K562 (cell line): ENCODE measurements around the gene MYOZ3. TPM values are rescaled to one million over a fixed set of nuclear protein-coding genes. Genes with fewer than 3 reads are reported as not detected.

Experiments used
- ARHGAP35 ChIP-seq: fragments of 450-650 bp; IDR thresholded peaks from 2 replicates; pipeline ENCODE4 v1.6.1; 2018; ENCODE audit not compliant: partially characterized antibody
- BCOR ChIP-seq: fragments of 450-650 bp; IDR thresholded peaks from 2 replicates; pipeline ENCODE4 v1.6.1; 2016
- C11orf30 ChIP-seq: fragments of 450-650 bp; IDR thresholded peaks from 2 replicates; pipeline ENCODE4 v1.6.1; 2016; ENCODE audit warnings: low read depth, mild to moderate bottlenecking
- CBFA2T3 ChIP-seq: fragments of 450-650 bp; IDR thresholded peaks from 2 replicates; pipeline ENCODE4 v1.6.1; 2017
- CREM ChIP-seq: IDR thresholded peaks from 2 replicates; pipeline ENCODE4 v1.6.1; 2014; ENCODE audit warnings: antibody characterized with exemption, low read depth
- HDAC1 ChIP-seq, 2 experiments: fragments of 450-650 bp; IDR thresholded peaks; 2 replicates each; pipeline ENCODE4 v1.6.1; 2016 to 2017; ENCODE audit warnings: inconsistent platforms in 1 of 2, mild to moderate bottlenecking in 1 of 2, moderate library complexity in 1 of 2
- HES1 ChIP-seq: fragments of 450-650 bp; IDR thresholded peaks from 2 replicates; pipeline ENCODE4 v1.6.1; 2016; ENCODE audit warnings: low read depth, mild to moderate bottlenecking, moderate library complexity
- IRF1 ChIP-seq: sonication (generic); formaldehyde crosslinking; IDR thresholded peaks from 2 replicates; pipeline ENCODE4 v1.8.0; 2022; ENCODE audit warnings: missing genetic modification reagents, mild to moderate bottlenecking, borderline replicate concordance
- KAT8 ChIP-seq: fragments of 450-650 bp; IDR thresholded peaks from 2 replicates; pipeline ENCODE4 v1.6.1; 2016; ENCODE audit warnings: low read depth, mild to moderate bottlenecking
- KDM1A ChIP-seq, 2 experiments: fragments of 450-650 bp; IDR thresholded peaks; 2 replicates each; pipeline ENCODE4 v1.6.1; 2016; ENCODE audit warnings: mild to moderate bottlenecking in 2 of 2
- KLF1 ChIP-seq: fragments of 450-650 bp; IDR thresholded peaks from 2 replicates; pipeline ENCODE4 v1.6.1; 2016; ENCODE audit warnings: missing genetic modification characterization, missing compliant biosample characterization
- KLF16 ChIP-seq: IDR thresholded peaks from 2 replicates; pipeline ENCODE4 v1.6.1; 2016; ENCODE audit warnings: antibody characterized with exemption
- L3MBTL2 ChIP-seq: fragments of 450-650 bp; IDR thresholded peaks from 2 replicates; pipeline ENCODE4 v1.6.1; 2016; ENCODE audit warnings: mild to moderate bottlenecking, moderate library complexity
- MAZ ChIP-seq, 2 experiments: fragments of 450-650 bp in 1 of 2; sonication (generic) in 1 of 2; formaldehyde crosslinking; IDR thresholded peaks in 1 of 2; conservative IDR thresholded peaks in 1 of 2; 2 replicates each; pipeline versions ENCODE4 v1.4.0 to v1.5.0; 2020; ENCODE audit warnings: mild to moderate bottlenecking in 1 of 2, missing genetic modification reagents in 1 of 2
- NBN ChIP-seq: fragments of 450-650 bp; IDR thresholded peaks from 2 replicates; pipeline ENCODE4 v1.6.1; 2016; ENCODE audit warnings: low read depth, mild to moderate bottlenecking
- NCOA1 ChIP-seq: fragments of 450-650 bp; IDR thresholded peaks from 2 replicates; pipeline ENCODE4 v1.6.1; 2016; ENCODE audit warnings: low read depth
- RBM34 ChIP-seq: fragments of 200-400 bp; formaldehyde crosslinking; IDR thresholded peaks from 2 replicates; pipeline ENCODE4 v1.6.1; 2018; ENCODE audit warnings: low read length, borderline replicate concordance; ENCODE audit not compliant: insufficient read depth
- RCOR1 ChIP-seq, 2 experiments: IDR thresholded peaks; 2 replicates each; pipeline ENCODE4 v1.6.1; 2012; ENCODE audit warnings: low read depth in 2 of 2, low read length in 2 of 2, borderline replicate concordance in 1 of 2, improper control_type of control experiment in 1 of 2
- SOX6 ChIP-seq: fragments of 450-650 bp; IDR thresholded peaks from 2 replicates; pipeline ENCODE4 v1.6.1; 2014; ENCODE audit warnings: mild to moderate bottlenecking
- SRSF7 ChIP-seq: fragments of 200-400 bp; formaldehyde crosslinking; optimal IDR thresholded peaks from 2 replicates; pipeline ENCODE3; 2017; ENCODE audit warnings: mild to moderate bottlenecking, low read depth, low read length
- TCF3 ChIP-seq: sonication (generic); formaldehyde crosslinking; IDR thresholded peaks from 2 replicates; pipeline ENCODE4 v1.4.0; 2020; ENCODE audit warnings: mild to moderate bottlenecking, missing genetic modification reagents
- ZFPM2 ChIP-seq: fragments of 250-450 bp; sonication (Bioruptor Pico); IDR thresholded peaks from 2 replicates; pipeline ENCODE4 v1.5.1; 2022; ENCODE audit warnings: mild to moderate bottlenecking
- ZNF143 ChIP-seq: sonication (generic); formaldehyde crosslinking; IDR thresholded peaks from 2 replicates; pipeline ENCODE4 v1.9.0; 2022; ENCODE audit warnings: mild to moderate bottlenecking, missing genetic modification reagents
- ZNF197 ChIP-seq: fragments of 200-800 bp; sonication (Bioruptor generic); IDR thresholded peaks from 2 replicates; pipeline ENCODE4 v1.6.1; 2016; ENCODE audit warnings: low read depth, missing genetic modification characterization, missing compliant biosample characterization
- ZNF212 ChIP-seq: fragments of 450-650 bp; formaldehyde crosslinking; IDR thresholded peaks from 2 replicates; pipeline ENCODE4 v1.4.0; 2020; ENCODE audit warnings: mild to moderate bottlenecking
- polyA plus RNA-seq, 8 experiments: library from polyadenylated mRNA; depleted of rRNA in 4 of 8; stranded (reverse) in 5 of 8; unstranded in 3 of 8; fragments of >200 nt; fragmentation: Nextera tagmentation in 2 of 8; fragmentation: Illumina TruSeq in 1 of 8; extraction: Ambion mirVana in 2 of 8; extraction: Trizol in 1 of 8; gene quantifications; 2 replicates each; pipeline versions ENCODE4 v1.2.1 to v1.2.3, GENCODE V29; 2011 to 2014; ENCODE audit warnings: inconsistent platforms in 1 of 8, missing spikeins in 1 of 8
- total RNA-seq, 7 experiments: library from RNA; depleted of rRNA in 6 of 7; stranded (reverse); fragments of >200 nt in 6 of 7; fragmentation: Illumina TruSeq in 2 of 7; extraction: Trizol in 2 of 7; gene quantifications; 2 replicates each; pipeline versions ENCODE4 v1.2.1 to v1.2.3, GENCODE V29; 2011 to 2021; ENCODE audit warnings: low replicate concordance in 1 of 7
- TF ChIP-seq, protein P1 (sequence below): fragments of 450-650 bp; IDR thresholded peaks from 2 replicates; pipeline ENCODE4 v1.6.1; 2017; ENCODE audit warnings: mild to moderate bottlenecking, moderate library complexity
- TF ChIP-seq, protein P2 (sequence below): IDR thresholded peaks from 2 replicates; pipeline ENCODE4 v1.6.1; 2012; ENCODE audit warnings: low read depth, low read length, improper control_type of control experiment, borderline replicate concordance

The MYOZ3 gene
- total and polyA plus RNA-seq, 9 of the 15 experiments (the other 6 are each of a cell fraction or from before 2014, with no cell fraction given): not detected

GRCh38 chr5:150640311-150641005 lies 20.6 kb upstream of the MYOZ3 start, which contains the start of gene SYNPO (continued):
- TF ChIP-seq MAZ (CRISPR knock-in tag; conservative IDR thresholded peaks at IDR 0.05 in 1 of 2, IDR thresholded peaks at IDR 0.05 in 1 of 2) (0 out of 4 replicates have a peak, but pooled peaks of 1 of the 2 experiments have one; percentile 33), CBFA2T3 (peak; percentile 80), ZFPM2 (CRISPR knock-in tag) (no peak), KLF1 (tag) (no peak), NCOA1 (peak; percentile 30; the same call in 1 of the 2 replicates), ZNF212 (CRISPR knock-in tag) (no peak), ARHGAP35 (no peak), KDM1A (IDR thresholded peaks at IDR 0.05) (peak; percentile 93 to 94), SRSF7 (no peak), RBM34 (no peak), C11orf30 (peak; percentile 58), TCF3 (CRISPR knock-in tag) (peak; percentile 59), ZNF197 (CRISPR knock-in tag) (no peak), L3MBTL2 (0 out of 2 replicates have a peak, but pooled peaks have one; percentile 15), ZNF143 (CRISPR knock-in tag) (no peak), IRF1 (CRISPR knock-in tag) (no peak), KAT8 (no peak), CREM (peak; percentile 33), NBN (0 out of 2 replicates have a peak, but pooled peaks have one; percentile 29), KLF16 (peak; percentile 59; the same call in 1 of the 2 replicates), HES1 (peak; percentile 62; the same call in 1 of the 2 replicates), SOX6 (0 out of 2 replicates have a peak, but pooled peaks have one; percentile 21), RCOR1 (IDR thresholded peaks at IDR 0.05; ENCODE audit: borderline replicate concordance in 1 of 2, low read depth in 2 of 2, low read length in 2 of 2) (peak in 1 of 2 experiments; percentile 97; a peak in 2 of 4 replicates), BCOR (peak; percentile 59; the same call in 1 of the 2 replicates), HDAC1 (IDR thresholded peaks at IDR 0.05) (peak in 1 of 2 experiments; percentile 82; a peak in 2 of 4 replicates)
- TF ChIP-seq, protein P1, sequence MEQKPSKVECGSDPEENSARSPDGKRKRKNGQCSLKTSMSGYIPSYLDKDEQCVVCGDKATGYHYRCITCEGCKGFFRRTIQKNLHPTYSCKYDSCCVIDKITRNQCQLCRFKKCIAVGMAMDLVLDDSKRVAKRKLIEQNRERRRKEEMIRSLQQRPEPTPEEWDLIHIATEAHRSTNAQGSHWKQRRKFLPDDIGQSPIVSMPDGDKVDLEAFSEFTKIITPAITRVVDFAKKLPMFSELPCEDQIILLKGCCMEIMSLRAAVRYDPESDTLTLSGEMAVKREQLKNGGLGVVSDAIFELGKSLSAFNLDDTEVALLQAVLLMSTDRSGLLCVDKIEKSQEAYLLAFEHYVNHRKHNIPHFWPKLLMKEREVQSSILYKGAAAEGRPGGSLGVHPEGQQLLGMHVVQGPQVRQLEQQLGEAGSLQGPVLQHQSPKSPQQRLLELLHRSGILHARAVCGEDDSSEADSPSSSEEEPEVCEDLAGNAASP: no peak
- TF ChIP-seq, protein P2, sequence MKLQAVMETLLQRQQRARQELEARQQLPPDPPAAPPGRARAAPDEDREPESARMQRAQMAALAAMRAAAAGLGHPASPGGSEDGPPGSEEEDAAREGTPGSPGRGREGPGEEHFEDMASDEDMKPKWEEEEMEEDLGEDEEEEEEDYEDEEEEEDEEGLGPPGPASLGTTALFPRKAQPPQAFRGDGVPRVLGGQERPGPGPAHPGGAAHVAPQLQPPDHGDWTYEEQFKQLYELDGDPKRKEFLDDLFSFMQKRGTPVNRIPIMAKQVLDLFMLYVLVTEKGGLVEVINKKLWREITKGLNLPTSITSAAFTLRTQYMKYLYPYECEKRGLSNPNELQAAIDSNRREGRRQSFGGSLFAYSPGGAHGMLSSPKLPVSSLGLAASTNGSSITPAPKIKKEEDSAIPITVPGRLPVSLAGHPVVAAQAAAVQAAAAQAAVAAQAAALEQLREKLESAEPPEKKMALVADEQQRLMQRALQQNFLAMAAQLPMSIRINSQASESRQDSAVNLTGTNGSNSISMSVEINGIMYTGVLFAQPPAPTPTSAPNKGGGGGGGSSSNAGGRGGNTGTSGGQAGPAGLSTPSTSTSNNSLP: 0 out of 2 replicates have a peak, but pooled peaks have one; percentile 18
